ENCODE measurements around the gene KPNA6.

- TF ChIP-seq EZH2 (IDR thresholded peaks at IDR 0.05; ENCODE audit: borderline replicate concordance, low read length) (no peak), CTCF (IDR thresholded peaks at IDR 0.05; ENCODE audit: low read length) (no peak)
Observed at GRCh38 chr1:32062867-32063230, 45.0 kb upstream of the KPNA6 start.
